HG03280 (cell line): Measurements from ENCODE around the gene SPTBN1.

ENCODE experiments used
- ATAC-seq: cut with Tn5 transposase; IDR thresholded peaks from one replicate; pipeline ENCODE4 v1.9.1; 2021; ENCODE audit warnings: mild to moderate bottlenecking, moderate library complexity; ENCODE audit not compliant: unreplicated experiment

Gene SPTBN1

GRCh38 chr2:54628418-54628817 lies 172.3 kb downstream of the SPTBN1 start:
- ATAC-seq = no peak

GRCh38 chr2:54628957-54629356 lies 172.8 kb downstream of the SPTBN1 start:
- no peak for ATAC-seq

GRCh38 chr2:54629390-54629789 lies 173.3 kb downstream of the SPTBN1 start:
- no peak for ATAC-seq

DNA sequence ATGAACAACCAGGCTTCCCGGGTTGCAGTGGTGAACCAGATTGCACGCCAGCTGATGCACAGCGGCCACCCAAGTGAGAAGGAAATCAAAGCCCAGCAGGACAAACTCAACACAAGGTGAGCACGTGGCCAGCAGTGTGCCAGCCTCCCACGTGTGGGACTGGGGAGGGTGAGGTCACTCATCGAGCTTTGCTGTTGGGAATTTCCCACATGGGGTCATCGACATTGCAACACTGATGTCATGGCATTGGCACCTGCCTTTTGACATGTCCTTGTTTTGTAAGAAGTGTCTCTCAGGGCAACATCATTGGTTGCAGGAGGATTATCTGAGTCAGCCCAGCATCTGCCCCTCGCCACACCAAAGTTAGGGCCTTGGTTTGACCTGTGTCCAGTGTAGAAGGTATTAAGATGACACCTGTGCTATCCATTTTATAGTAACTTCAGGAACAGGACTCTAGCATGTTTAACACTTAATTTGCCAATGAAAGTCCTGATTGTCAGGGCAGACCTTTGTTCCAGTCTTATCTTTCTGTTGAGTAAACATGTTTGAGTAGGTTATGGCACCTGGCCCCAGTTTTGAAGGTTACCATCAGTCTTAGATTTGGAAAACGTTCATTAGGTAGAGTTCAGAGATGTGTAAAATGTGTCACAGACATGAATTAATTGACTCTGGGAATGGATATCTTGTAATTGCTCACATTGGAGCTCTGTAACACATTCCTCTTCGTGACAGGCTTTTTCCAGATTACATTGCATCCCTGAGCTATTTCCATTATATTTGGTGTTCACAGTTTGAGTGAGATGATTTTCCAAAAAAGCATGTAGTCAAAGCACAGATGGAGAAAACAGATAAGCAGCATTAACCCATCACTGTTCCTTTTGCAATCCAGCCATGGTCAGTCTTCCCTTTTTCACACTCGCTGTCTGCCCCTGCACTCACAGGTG lies 174.1 kb downstream of the SPTBN1 start:
- ATAC-seq = no peak

GRCh38 chr2:54630858-54631497 lies 174.9 kb downstream of the SPTBN1 start:
- ATAC-seq = no peak

DNA sequence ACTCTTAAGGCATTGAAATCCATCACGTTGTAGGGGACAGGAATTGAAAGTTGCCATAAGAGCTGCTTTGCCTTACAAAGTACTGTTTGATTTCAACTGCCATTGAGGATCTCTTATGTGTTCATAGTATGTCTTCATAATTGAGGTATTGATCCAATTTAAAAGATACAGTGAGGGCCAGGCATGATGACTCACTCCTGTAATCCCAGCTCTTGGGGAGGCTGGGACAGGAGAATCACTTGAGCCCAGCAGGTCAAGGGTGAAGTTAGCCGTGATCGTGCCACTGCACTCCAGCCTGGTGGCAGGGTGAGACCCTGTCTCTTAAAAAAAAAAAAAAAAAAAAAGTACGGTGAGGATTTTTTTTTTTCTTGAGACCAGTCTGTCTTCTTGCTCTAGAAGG lies 175.6 kb downstream of the SPTBN1 start:
- ATAC-seq = no peak

DNA sequence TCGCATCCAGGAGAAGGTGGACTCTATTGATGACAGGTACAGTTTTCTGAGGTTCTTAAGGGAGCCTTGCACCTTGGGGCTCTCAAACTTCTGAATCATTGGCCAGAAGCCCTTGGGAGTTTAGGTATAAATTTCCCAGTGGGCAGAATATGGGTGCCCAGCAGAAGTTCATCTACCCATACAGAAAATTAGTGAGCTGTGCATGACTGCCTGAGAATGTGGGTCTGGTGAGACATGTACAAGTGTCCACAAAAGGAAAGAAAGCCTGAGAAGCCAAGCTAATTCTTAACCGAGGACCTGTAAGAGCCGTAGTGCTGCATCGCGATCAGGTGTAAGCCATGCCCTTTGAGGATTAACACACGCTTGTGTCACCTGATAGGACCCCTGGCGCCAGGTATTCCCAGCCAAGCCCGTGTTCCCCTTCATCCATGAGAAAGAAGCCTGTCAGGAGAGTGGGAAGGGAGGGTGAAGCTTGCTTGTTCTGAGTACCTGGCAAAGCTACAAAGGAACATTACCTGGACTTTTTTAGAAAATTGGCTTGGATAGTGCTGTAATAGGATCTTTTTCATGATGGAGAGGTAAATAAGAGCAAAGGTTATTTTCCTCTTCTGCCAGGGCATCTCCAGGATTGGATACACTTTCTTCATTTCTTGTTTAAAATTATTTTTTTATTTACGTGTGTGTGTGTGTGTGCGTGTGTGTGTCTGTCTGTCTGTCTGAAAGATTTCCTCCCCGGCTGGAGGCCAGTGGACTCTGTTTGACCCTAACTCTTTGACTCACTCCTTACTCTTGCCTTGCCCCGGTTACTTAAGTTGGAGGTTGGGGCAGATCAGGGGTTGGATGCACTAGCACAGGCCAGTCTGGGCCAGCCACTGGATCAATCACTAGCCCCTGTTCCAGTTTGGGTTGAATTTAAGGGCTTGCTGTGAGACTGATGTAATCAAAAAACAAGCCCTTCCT lies 176.9 kb downstream of the SPTBN1 start:
- no peak for ATAC-seq

- ATAC-seq = no peak
Observed at GRCh38 chr2:54634021-54634420, 177.9 kb downstream of the SPTBN1 start.

GRCh38 chr2:54634564-54635511 lies 178.7 kb downstream of the SPTBN1 start:
- ATAC-seq = peak; percentile 70

DNA sequence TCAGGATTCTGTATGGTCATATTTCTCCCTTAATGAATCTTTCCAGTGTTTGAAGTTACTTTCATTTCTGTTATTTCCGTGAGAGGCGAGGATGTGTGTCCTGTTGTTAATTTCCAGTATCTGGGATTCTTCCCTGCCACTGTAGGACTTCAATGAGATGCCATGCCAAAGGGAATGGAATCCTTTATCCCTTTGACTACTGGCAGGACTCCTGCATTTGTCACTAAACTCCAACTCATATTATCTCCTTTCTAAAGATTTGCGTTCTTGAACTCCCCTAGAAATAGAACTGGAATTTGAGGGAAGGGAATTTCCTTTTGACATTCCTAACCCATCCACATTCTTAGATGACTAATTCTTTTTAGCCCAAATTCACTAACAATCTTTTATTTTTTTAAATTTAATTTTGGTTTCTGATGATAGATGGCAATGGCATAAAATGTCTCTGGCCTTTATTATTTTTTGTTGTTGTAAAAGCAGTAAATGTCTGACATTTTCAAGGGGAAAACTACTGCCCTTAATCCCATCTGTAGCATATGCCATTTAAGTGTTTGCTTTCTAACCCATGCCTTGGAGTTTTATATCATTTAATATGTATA lies 179.5 kb downstream of the SPTBN1 start:
- no peak for ATAC-seq

- ATAC-seq = no peak
Observed at GRCh38 chr2:54636415-54637139, 180.4 kb downstream of the SPTBN1 start.

- peak; percentile 49 for ATAC-seq
Observed at GRCh38 chr2:54638103-54638502, 182.0 kb downstream of the SPTBN1 start.

GRCh38 chr2:54638774-54639187 lies 182.7 kb downstream of the SPTBN1 start:
- no peak for ATAC-seq

- no peak for ATAC-seq
Observed at GRCh38 chr2:54639609-54640008, 183.5 kb downstream of the SPTBN1 start.

DNA sequence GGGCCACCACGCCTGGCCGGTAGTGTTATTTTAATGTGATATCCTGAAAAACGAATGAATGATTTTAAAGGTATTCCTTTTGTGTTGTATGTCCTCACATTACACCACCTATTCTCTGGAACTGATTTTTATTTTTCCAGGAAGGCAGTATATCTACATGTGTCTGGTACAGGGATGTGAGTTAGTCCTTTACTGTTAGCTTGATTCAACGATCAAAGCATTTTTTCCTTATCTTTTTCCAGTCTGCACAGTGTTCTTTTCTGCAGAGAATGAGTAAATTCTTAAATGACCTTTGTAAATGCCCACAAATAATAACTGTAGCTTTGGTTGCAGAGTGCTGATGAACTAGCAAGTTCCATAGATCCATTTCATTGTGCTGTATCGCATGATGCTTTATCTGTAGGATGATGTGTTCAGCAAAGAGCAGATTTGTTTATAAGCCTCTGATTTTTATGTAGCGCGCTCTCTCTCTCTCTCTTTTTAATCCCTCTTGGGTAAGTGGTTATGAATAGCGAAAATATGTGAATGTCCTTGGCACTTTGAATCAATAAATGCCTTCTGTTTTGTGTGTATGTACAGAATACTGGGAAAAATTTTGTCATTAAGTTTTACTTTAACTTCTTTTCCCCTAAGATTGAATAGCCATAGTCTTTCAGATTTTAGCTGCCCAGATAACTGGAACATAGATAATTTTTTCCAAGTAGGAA lies 184.9 kb downstream of the SPTBN1 start:
- no peak for ATAC-seq

GRCh38 chr2:54641988-54642387 lies 185.9 kb downstream of the SPTBN1 start:
- ATAC-seq = no peak

- ATAC-seq = no peak
Observed at GRCh38 chr2:54642677-54643430, 186.7 kb downstream of the SPTBN1 start.

- ATAC-seq = no peak
Observed at GRCh38 chr2:54644236-54644635, 188.1 kb downstream of the SPTBN1 start.
